TTC549 (cell line): Measurements from ENCODE around the gene SPON1.

Experiments used
- FAIRE-seq: peaks from 2 replicates; lab custom pipeline; 2012; peaks lifted over from hg19 to GRCh38; lab: Jason Lieb, UNC

The SPON1 gene

DNA sequence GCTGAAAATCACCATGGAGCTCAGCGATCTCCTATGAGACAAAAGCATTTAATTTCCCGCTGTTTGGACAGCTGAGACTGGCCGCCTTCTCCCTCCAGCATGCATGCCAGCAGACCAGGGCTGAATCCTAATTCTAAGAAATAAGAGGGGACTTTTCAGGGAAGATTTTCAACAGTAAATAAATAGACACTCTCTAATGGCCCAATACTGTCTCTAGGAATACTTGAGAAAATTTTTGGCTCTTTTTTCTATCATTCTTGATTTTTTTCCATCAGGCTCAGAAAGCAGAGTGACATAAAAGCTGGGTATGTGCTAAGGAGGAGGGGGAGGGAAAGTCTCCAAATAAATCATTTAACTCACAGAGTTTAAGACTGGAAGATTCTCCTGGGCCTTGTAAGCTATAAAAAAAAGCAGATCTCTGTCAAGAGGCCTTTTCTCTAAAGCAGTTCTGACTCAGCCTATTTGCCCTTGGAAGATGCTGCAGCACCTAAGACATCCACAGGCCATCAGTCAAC is 17.6 kb upstream of the SPON1 start:
- FAIRE-seq = no peak

DNA sequence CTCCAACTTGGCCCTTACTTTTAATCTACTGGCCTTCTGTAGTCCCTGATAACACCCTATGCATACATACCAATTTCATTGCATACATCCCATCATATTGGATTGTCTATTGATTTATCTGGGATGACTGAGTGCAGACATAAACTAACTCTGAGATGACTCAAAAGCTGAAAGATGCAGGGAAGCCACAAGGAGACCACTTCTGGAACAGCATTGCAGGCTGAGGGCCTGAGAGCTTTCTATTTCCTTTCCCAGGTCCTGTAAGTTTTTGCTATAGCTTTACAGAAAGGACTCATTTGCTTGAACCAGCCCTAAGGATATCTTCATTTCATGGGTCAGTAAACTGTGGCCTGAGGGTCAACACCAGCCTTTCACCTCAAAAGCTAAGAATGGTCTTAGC is 15.1 kb upstream of the SPON1 start:
- no peak for FAIRE-seq

DNA sequence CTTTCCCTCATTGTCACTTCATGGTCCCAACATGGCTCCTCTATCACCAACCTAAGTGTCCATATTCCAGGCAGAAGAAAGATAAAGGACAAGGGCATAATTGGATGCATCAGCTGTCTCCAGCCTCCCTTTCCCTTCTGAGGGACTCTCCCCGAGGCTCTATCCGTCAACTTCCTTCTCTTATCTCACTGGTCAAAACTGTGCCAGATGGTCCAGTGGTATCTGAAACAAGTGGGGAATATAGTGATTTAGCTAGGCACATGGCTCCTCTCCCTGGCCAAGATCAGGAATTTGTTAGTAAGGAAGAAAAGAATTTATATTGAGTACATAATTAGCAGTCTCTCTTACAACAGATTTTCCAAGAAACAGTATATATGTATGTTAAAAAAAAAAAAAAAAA is 12.6 kb upstream of the SPON1 start:
- no peak for FAIRE-seq

DNA sequence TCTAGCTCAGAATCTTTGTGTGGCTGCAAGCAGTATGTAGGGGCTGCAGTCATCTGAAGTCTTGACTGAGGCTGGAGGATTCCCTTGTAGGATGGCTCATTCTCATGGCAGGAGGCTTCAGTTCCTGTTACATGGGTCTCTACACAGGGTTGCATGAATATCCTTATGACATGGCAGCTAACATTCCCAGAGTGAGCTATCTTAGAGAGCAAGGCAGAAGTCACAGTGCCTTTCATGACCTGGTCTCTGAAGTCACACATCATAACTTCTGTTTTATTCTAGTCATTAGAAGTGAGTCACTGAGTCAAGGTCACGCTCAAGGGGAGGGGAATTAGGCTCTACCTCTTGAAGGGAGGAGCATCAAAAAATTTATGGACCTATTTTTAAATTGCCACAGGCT is 10.3 kb upstream of the SPON1 start:
- no peak for FAIRE-seq

DNA sequence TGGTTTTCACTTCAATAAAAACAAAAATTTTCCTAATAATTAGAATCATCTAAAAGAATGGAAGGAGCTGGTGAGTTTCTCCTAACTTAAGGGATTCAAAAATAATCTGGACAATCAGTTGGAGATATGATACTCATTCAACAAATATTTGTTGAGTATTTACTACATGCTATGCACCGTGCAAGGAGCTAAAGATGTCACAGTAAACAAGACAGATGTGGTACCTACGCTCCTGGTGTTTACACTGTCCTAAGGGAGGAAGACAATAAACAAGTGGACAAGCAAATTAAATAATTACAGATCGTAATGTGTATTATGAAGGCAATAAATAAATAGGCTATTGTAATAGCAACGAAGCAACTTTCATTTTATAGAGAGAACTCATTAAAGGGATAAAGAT is 9.9 kb upstream of the SPON1 start:
- FAIRE-seq = no peak

DNA sequence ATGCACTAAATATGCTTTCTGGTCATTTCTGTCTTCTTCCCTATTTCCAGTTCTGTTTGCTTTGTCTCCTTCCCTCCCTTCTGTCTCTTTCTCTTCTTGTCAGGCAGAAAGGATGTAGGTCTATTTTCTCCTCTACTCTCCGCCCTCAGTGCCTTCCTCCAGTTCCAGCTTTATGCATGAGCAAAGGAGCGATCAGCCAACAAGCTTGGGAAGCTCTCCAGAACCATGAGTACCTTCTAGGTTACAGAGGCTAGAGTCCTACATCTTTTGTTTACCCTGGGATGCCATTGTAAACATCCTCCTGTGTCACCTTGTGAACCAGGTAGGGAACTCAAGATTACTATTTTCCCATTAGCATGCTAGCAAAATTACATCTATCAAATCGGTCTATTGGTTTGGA is 7.9 kb upstream of the SPON1 start:
- FAIRE-seq = no peak

DNA sequence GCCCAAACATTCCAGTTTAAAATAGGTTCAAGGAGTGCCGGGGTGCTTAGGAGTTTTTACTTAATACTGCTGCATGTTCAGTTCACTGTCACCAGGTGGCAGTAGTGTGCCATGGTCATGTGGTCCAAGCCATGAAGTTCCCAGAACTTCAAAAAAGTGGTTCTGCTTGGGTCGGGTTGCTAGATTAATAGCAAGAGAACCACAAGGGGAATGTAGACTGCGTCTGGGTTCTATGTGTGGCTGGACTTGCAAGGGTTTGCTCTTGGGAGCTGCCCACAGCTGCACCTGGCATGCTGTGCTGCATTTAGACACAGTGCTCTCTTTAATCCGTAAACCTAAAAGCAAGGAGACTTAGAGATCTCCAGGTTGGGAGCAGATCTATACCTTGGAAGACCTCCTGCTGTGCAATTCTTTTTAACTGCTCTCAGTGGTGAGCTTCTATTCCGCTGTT is 6.5 kb upstream of the SPON1 start:
- FAIRE-seq = no peak

DNA sequence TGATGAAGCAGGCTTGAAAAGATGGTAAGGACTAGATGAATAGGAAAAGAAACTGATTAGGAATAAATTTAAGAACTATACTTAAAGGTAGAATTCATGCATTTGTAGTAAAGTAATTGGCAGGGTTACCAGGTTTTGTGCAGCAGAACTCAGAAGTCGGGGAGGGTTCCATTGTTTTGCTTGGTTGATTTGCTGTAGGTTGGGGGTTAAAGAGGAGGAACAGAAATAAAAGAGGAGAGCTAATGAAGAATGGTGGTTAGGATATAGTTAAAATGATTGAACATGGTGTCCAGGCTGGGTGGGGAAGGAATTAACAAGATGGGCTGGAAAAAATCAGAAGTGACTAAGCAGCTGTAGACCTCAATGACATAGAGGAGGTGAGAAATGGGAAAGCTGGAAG is 5.5 kb upstream of the SPON1 start:
- no peak for FAIRE-seq

DNA sequence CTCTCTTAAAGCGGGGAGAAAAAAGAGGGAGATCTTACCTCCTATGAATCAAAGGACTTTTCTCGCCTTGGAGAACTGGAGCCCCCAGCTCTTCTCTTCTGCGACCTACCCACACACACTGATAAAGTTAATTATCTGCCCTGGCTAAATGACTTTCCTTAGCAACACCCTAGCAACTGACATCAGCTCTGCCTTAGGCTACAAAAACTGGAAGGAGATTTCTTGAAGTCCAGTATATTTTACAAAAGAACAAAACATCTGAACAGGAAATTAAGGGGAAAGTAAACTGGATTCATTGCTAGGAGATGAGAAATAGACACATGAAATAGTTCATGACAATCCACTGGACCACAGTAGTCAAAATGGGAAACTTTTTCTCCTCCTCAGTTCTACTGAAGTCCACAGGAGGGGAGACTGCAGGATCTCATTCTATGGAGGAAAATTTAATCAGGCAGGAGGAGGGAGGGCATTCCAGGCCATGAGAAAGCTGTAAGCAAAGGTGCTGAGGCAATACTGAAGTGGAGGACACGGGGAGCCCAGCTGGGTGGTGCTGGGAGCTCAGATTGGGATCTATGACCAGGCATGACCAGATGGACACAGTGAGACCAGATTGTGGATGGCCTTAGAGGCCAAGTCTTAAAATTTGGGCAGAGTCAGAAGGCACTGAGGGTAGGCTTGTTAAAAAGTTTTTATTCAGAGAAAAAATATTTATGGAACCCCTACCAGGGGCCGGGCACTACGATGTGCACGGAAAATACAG is 3.7 kb upstream of the SPON1 start:
- no peak for FAIRE-seq

DNA sequence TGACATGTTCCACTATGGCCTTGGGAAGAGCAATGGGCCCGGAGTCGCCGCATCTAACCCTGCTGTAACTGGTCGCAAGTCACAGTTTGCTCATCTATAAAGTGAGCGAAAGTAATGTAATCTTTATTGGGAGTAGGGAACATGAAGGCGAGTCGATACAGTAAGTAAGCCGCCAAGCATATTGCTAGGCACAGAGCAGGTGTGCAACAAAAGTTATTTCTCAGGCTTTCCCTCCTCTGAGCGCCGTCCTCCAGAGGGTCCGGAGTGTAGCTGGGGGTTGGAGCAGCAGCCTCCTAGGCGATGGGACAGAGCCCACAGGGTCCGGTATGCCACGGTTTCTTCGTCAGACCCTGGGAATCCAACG is 343 bp upstream of the SPON1 start:
- no peak for FAIRE-seq

DNA sequence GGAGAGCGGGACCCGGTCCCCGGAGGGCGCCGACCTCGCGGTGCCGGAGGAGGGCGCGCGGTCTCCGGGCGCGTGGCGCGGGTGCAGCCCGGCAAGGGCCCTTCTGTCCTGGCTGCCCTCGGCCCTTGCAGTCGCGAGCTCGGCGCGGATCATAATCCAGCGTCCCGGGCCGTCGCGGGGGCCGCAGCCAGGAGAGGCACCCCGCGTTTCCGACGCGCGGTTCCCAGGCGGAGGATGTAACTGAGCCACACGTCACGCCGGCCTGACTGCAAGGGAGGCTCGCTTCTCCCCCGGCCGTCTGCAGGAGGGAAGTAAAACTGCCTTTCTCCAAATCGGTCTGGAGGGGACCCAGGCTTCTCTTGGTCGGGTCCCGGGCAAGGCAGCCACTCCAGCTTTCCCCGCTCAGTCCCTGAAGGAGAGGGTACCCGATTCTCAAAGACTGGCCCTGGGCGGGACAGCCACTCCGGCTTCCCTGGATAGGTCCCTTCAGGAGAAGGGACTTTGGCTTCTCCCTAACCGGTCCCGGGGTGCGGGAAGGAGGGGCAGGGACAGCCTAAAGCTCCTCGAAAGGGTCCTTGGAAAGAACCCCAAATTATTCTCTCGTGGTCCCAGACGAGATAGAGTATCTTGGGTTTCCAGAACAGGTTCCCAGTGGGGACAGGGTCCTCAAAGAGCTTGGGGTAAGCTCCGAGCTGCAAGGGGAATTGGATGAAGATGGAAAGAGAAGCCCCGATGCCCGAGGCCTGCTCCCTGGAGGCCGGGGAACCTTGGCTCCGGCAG is 836 bp downstream of the SPON1 start:
- no peak for FAIRE-seq

DNA sequence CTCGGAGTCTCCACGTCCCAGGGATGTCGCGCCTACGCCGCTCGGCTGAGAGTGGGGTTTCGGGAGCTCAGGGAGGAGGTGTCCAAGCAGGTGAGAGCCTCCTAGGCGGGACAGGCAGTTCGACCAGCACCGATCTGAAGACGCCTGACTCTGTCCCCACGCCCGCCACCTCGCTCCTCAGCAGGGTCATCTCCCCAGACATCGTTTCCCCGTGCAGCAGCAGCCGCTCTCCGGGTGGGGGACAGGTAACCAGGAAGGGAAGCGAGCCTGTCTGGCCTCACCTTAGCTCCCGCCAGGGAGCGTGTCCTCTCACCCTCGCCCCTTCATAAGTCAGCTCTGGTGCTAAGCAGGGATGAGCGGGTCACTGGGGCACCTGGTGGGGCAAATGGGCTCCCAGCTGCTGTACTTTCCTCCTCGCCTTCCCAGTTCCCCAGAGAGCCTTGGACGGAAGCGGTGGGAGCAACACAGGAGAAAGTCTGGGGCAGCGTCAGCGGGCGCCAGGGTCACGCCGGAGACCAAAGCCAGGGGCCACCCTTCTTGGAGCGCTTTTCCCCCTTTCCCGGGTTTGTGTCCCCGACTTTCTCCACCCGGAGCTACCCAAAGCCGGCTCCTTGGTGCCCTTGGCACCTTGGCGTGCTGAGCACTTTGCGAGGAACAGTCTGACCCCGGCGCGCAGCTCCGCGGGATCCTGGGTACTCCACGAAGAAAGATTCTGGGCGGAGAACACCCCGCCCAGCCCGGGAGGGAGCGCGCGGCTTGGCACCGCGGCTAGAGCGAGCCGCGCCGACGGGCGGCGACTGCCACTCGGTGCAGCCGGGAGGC is 1.6 kb downstream of the SPON1 start:
- FAIRE-seq = no peak

DNA sequence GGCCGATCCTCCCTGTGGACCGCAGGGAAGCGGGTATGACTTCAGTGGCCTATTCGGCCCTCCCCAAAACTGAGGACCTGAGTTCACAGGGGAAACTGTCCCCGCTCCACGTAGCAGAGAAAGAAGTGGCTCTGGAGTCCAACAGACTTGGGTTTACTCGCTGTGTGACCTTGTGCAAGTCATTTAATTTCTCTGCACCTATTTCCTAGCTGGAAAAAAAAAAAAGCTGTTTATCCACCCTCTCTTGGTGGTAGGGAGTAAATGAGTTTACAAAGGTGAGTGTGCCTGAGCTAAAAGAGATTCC is 2.2 kb downstream of the SPON1 start:
- no peak for FAIRE-seq

DNA sequence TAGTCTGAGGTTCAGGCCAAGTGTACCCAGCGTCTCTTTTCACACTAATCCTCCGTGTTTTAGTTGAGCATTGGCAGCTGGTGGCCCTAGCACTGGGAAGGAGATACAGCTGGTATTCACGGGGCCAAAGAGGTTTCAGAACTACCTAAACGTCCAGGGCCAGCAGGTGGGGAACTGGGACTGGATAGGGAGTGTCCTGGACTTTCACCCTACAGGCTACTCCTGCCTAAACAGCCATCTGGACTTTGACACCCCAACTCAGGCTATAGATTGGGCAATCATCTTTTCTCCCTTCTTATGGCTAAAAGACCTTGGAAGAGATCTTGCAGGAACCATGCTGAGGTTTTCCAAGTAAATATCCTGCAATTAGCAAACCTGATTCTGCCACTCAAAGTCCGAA is 2.8 kb downstream of the SPON1 start:
- no peak for FAIRE-seq

DNA sequence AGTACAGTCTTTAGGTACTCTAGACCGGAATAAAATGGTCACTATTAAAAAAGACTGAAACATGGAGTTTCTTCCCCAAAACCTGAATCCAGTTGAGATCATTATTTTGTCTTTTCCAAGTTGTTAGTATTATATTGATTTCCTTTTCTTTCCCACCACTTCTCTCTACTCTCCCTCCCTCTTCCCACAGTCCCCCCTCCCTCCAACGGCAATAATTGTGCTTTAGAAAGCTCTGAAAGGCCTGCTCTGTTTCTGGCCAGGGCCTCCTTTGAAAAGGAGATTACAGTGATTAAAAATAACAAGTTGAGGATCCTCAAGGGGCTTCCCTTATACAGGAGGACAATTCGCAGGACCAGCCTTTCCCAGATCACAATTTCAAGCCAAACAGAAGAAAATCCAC is 3.5 kb downstream of the SPON1 start:
- FAIRE-seq = no peak

DNA sequence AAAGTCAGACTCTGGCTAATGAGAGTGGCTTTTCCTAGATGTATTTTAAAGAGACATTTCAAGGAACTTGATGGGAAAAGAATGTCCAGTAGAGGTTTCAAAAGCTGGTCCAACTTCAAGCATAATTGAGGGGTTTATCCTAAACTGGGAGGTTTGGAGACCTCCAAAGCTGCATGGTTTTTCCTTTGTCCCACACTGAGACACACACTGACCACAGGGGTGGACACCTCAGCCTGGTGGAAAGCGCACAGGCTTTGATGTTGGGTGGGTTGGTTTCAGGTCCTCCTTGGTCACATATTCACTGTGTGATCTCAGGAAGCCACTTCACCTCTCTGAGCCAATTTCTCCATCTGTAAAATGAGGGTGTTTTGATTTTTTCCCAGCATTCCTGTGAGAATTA is 4.0 kb downstream of the SPON1 start:
- FAIRE-seq = no peak

DNA sequence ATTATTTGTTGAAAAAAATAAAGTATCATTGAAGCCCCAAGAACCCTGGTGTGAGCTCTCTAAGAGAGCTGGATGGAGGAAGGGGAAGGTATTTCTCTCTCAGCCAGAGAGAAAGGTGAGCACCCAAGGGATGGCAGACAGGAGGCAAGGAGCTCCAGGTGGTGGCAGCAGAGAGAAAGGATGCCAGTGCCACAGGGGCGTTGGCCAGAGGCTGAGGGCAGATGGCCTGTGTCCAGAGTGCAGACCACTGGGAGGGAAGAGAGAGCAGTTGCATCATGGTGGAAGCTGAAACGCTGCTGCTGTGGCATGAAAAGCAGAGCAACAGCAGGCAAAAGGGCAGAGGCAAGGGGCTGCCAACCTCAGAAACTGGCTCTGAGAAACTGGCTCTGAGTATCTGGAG is 8.5 kb downstream of the SPON1 start:
- FAIRE-seq = no peak

DNA sequence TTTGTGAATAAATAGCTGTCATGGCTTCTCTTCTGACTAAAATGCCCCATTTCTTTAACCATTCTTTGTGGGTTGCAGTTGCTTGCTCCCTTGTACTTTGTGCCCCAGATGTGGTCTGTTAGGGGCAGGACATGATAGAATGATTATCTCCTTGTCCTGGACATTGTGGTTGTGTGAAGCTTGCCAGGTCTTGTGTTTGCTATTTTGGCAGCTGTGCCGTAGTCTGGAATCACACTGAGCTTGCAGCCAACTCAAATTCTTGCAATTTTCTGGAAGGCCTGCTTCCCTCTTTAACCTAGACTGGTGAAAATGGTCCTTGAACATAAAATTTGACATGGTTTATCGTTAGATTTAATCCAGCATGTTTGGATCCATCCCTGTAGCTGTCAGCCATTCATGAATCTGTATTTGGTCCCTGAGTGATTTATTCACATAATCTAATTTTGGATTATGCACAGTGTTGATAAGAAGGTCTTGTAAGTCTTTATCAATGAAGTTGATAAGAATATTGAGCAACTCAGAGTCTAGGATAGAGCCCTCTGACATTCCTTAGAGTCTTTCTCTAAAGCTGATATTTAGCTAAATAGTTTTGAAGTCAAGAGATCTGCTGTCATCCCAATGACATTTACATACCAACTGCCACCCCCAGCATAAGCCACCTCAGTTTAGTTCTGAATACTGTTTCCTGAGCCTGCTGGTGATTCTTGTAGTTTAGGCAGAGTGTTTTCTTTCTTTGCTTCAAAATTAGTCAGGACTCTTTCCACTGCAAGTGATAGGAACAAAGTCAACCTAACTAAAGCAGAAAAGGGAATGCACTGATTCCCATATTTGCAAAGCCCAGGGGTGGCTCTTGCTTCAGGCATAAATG is 9.8 kb downstream of the SPON1 start:
- no peak for FAIRE-seq

DNA sequence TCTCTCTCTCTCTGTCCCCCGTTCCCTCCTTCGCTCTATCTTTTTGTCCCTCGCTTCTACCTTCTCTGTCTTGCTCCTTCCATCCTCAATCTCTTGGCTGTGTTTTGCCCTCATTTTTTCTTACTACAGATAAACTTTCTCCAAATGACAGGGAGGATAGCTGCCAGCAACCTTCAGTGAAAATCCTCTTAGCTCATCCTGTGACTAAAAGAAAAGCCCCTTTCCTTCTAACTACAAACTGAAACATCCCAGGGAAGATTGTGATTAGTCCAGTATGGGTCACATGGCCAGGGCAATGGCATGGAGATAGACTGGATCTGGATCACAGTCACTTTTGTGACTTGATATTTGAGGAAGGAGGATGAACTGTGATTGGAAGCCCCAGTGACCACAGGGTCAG is 10.4 kb downstream of the SPON1 start:
- FAIRE-seq = no peak

DNA sequence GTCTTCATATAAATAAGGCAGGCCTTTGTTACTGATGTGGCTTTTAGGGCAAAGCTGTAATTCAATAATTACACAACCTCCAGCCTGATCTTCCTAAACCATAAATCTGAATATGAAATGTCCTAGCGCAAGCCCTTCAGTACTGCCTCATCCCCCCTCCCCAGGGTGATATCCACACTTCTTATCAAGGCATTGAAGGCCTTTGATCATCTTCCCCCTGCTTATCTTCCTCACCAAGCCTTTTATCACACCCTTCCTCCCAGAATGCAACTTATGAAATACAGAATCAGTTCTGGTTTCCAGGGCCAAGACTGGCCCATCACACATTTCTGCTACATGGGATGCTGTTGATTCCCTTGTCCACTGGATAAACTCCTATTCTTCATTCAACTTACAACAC is 12.1 kb downstream of the SPON1 start:
- no peak for FAIRE-seq

DNA sequence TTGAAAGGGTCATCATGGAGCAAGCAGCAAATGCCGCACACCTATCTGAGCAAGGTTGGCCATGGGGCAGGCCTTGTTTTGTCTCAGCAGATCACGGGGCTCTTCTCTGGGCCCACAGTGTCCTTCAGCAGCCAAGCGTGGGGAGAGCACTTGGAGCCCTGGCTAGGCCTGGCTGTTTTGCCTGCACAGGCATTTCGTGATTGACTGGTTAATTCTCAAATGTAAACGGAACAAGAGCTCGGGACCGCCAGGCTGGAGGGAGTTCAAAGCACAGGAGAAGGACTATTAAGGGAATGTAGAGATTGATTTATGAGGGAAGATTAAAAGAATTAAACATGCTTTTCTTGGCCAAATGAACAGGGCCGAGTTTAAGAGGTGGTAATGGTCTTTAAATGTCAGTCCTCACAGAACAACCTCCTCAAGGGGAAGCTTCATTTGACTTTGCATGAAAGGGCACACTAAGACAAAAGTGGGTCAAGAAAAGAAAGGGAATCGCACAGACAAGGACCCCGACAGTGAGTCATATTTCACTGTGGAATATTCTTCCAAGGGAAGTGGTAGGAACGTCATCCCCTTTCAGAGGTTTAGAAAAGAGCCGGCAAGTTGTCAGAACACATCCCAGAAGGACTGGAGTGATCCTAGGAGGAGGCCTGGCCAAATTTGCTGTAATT is 20.7 kb downstream of the SPON1 start:
- FAIRE-seq = no peak
